ENCODE data around the gene NKAIN2. TPM values are rescaled to one million over a fixed set of nuclear protein-coding genes. Genes with fewer than 3 reads are reported as not detected.
A peak's percentile ranks its signal among the peaks of the same experiment; 100 is the strongest.

NKAIN2 gene
- total RNA-seq, 4 donors from 2014 or later: 0.11 to 1.0 (median 0.94) TPM; not detected in 1

- intact Hi-C loops (cut with DNase I): no loop called here
- TF ChIP-seq POLR2A (IDR thresholded peaks at IDR 0.05) (no peak), CTCF (IDR thresholded peaks at IDR 0.05) (no peak)
- peaks cover 6 to 7% of the 10 kb centered on the region in 2 donors for H3K4me1 ChIP-seq
Observed at GRCh38 chr6:124055395-124055794, 251.7 kb downstream of the NKAIN2 start.

GRCh38 chr6:124055963-124056362 lies 252.3 kb downstream of the NKAIN2 start:
- Histone ChIP-seq H3K36me3 (no peaks in the 10 kb centered on the region), H3K9me3 (no peaks in the 10 kb centered on the region), H3K27ac (no peak overlapping the region), H3K27me3 (no peaks in the 10 kb centered on the region), H3K4me3 (replicated peaks in 1 of 3) (no peak overlapping the region), H3K4me1 (peaks cover 6 to 7% of the 10 kb centered on the region in 2 donors)
- DNase-seq: no peak
- TF ChIP-seq CTCF (IDR thresholded peaks at IDR 0.05): no peak
- TF ChIP-seq POLR2A (IDR thresholded peaks at IDR 0.05): no peak
- WGBS, 2 donors: 74 to 83% methylated on average over 1 of the region's 1 CpG
- intact Hi-C loops (cut with DNase I): no loop called here

More at GRCh38 chr6:124055395-124055794, 251.7 kb downstream of the NKAIN2 start:
- Histone ChIP-seq H3K27ac (no peak overlapping the region), H3K9me3 (no peaks in the 10 kb centered on the region), H3K36me3 (no peaks in the 10 kb centered on the region), H3K27me3 (no peaks in the 10 kb centered on the region), H3K4me3 (replicated peaks in 1 of 3) (no peak overlapping the region)
- no peak for DNase-seq

- Histone ChIP-seq H3K9me3 (no peaks in the 10 kb centered on the region), H3K4me1 (peaks cover 6 to 7% of the 10 kb centered on the region in 2 donors), H3K36me3 (no peaks in the 10 kb centered on the region), H3K27ac (no peak overlapping the region), H3K27me3 (no peaks in the 10 kb centered on the region), H3K4me3 (replicated peaks in 1 of 3) (no peak overlapping the region)
- intact Hi-C loops (cut with DNase I): no loop called here
- DNase-seq: no peak
- no peak for TF ChIP-seq CTCF (IDR thresholded peaks at IDR 0.05)
- TF ChIP-seq POLR2A (IDR thresholded peaks at IDR 0.05): no peak
- 61 to 66% methylated on average over 3 of the region's 3 CpGs for WGBS, 2 donors
Observed at GRCh38 chr6:124056407-124057334, 253.0 kb downstream of the NKAIN2 start.

GRCh38 chr6:124057461-124057860 lies 253.8 kb downstream of the NKAIN2 start:
- Histone ChIP-seq H3K9me3 (no peaks in the 10 kb centered on the region), H3K4me3 (replicated peaks in 1 of 3) (no peak overlapping the region), H3K36me3 (no peaks in the 10 kb centered on the region), H3K27me3 (no peaks in the 10 kb centered on the region), H3K27ac (no peak overlapping the region), H3K4me1 (peaks cover 6 to 7% of the 10 kb centered on the region in 2 donors)
- WGBS, 2 donors: 41% methylated on average over 2 of the region's 2 CpGs
- DNase-seq: peak in 1 of 2 donors; percentile 4
- intact Hi-C loops (cut with DNase I): no loop called here
- TF ChIP-seq CTCF (IDR thresholded peaks at IDR 0.05) (no peak), POLR2A (IDR thresholded peaks at IDR 0.05) (no peak)

All from thyroid gland (tissue), 4 donors.